H1 (cell line): Measurements from ENCODE around the gene NELL1. TPM values are rescaled to one million over a fixed set of nuclear protein-coding genes. Genes with fewer than 3 reads are reported as not detected.

Experiments
- CTCF ChIA-PET: fragments of 300-600 bp; sonication (Branson Sonifier 250); formaldehyde crosslinking; loops from one replicate; lab custom pipeline; 2021; ENCODE audit not compliant: partially characterized antibody; lab: Charles Lee
- POLR2A ChIA-PET: fragments of 300-600 bp; sonication (Branson Sonifier 250); formaldehyde crosslinking; loops from one replicate; lab custom pipeline; 2021; ENCODE audit warnings: inconsistent platforms; ENCODE audit not compliant: partially characterized antibody; lab: Charles Lee
- DNase-seq, 2 experiments: peaks; one replicate each; pipeline versions ENCODE4 v3.0.0 to v3.0.0-alpha.2; 2010 to 2022; ENCODE audit warnings: low spot score in 2 of 2, low read depth in 1 of 2, mixed read lengths in 1 of 2
- FAIRE-seq: peaks from 2 replicates; lab custom pipeline; 2011; peaks lifted over from hg19 to GRCh38; lab: Jason Lieb, UNC
- H2AFZ ChIP-seq: 2 replicates; pipeline ENCODE4 v1.8.1; 2012; ENCODE audit warnings: low read length, inconsistent platforms
- H2AK5ac ChIP-seq: 2 replicates; pipeline ENCODE4 v1.6.1; 2013; ENCODE audit warnings: low read depth, low read length
- H2BK120ac ChIP-seq: replicated peaks from 2 replicates; pipeline ENCODE3; 2013; ENCODE audit warnings: low read depth, low read length, inconsistent platforms
- H2BK12ac ChIP-seq: 2 replicates; pipeline ENCODE4 v1.6.1; 2013; ENCODE audit warnings: low read depth, low read length
- H2BK15ac ChIP-seq: 2 replicates; pipeline ENCODE4 v1.6.1; 2013; ENCODE audit warnings: low read length
- H2BK20ac ChIP-seq: 2 replicates; pipeline ENCODE4 v1.6.1; 2013; ENCODE audit warnings: low read length
- H2BK5ac ChIP-seq: 2 replicates; pipeline ENCODE4 v1.6.1; 2013; ENCODE audit warnings: low read depth, low read length
- H3K14ac ChIP-seq: 2 replicates; pipeline ENCODE4 v1.6.1; 2013; ENCODE audit warnings: inconsistent platforms; ENCODE audit not compliant: insufficient read length
- H3K18ac ChIP-seq: 2 replicates; pipeline ENCODE4 v1.6.1; 2013; ENCODE audit warnings: low read length; ENCODE audit errors: extremely low read depth
- H3K23ac ChIP-seq: 2 replicates; pipeline ENCODE4 v1.6.1; 2013; ENCODE audit warnings: inconsistent platforms; ENCODE audit not compliant: insufficient read length
- H3K23me2 ChIP-seq: 2 replicates; pipeline ENCODE4 v1.6.1; 2013; ENCODE audit warnings: low read depth, low read length
- H3K27ac ChIP-seq: 2 replicates; pipeline ENCODE4 v1.6.1; 2011; ENCODE audit warnings: low read depth, low read length, inconsistent platforms
- H3K27me3 ChIP-seq, 4 experiments: replicated peaks in 1 of 4; 1 replicate in 1 of 4; 2 replicates in 3 of 4; pipeline versions ENCODE4 v1.6.1 to v1.8.1; 2011 to 2013; ENCODE audit warnings: low read length in 3 of 4, mild to moderate bottlenecking in 3 of 4, inconsistent platforms in 2 of 4, mixed read lengths in 2 of 4, moderate library complexity in 1 of 4; ENCODE audit not compliant: control insufficient read depth in 3 of 4, insufficient read depth in 3 of 4; ENCODE audit errors: extremely low read depth in 1 of 4
- H3K36me3 ChIP-seq, 4 experiments: 2 replicates each; pipeline versions ENCODE4 v1.6.1 to v1.8.1; 2011 to 2013; ENCODE audit warnings: mild to moderate bottlenecking in 4 of 4, low read length in 3 of 4, moderate library complexity in 2 of 4, control low read depth in 1 of 4, inconsistent platforms in 1 of 4; ENCODE audit not compliant: insufficient read depth in 4 of 4, control insufficient read depth in 2 of 4
- H3K4ac ChIP-seq: replicated peaks from 2 replicates; pipeline ENCODE3; 2013; ENCODE audit warnings: low read length, low read depth, mixed read lengths, inconsistent platforms; ENCODE audit not compliant: insufficient read length
- H3K4me1 ChIP-seq, 4 experiments: replicated peaks in 1 of 4; 1 replicate in 1 of 4; 2 replicates in 3 of 4; pipeline versions ENCODE4 v1.6.1 to v1.8.1; 2011 to 2013; ENCODE audit warnings: low read length in 3 of 4, inconsistent platforms in 2 of 4, mixed read lengths in 1 of 4; ENCODE audit not compliant: insufficient read depth in 4 of 4, control insufficient read depth in 3 of 4
- H3K4me2 ChIP-seq, 2 experiments: 2 replicates each; pipeline versions ENCODE4 v1.6.1 to v1.8.1; 2011 to 2013; ENCODE audit warnings: low read depth in 2 of 2, low read length in 2 of 2, control low read depth in 1 of 2, inconsistent platforms in 1 of 2, mild to moderate bottlenecking in 1 of 2; ENCODE audit not compliant: insufficient read depth in 1 of 2
- H3K4me3 ChIP-seq, 4 experiments: fragments of 200-600, 300-600 bp in 1 of 4; sonication (generic), shearing (Covaris generic), sonication (Bioruptor Twin) in 1 of 4; 2 replicates each; pipeline versions ENCODE4 v1.5.1 to v1.8.1; 2011 to 2016; ENCODE audit warnings: low read length in 4 of 4, low read depth in 3 of 4, control low read depth in 2 of 4, inconsistent platforms in 2 of 4, mild to moderate bottlenecking in 2 of 4, mixed read lengths in 1 of 4, moderate library complexity in 1 of 4; ENCODE audit not compliant: insufficient read depth in 2 of 4; ENCODE audit errors: extremely low read depth in 1 of 4
- H3K56ac ChIP-seq: replicated peaks from 2 replicates; pipeline ENCODE3; 2013; ENCODE audit warnings: low read depth, mild to moderate bottlenecking, mixed read lengths, low read length, inconsistent platforms; ENCODE audit not compliant: insufficient read length
- H3K79me1 ChIP-seq: 2 replicates; pipeline ENCODE4 v1.6.1; 2013; ENCODE audit warnings: low read depth, low read length, control low read depth
- H3K79me2 ChIP-seq, 2 experiments: 2 replicates each; pipeline versions ENCODE4 v1.6.1 to v1.8.1; 2012 to 2013; ENCODE audit warnings: low read length in 2 of 2, mild to moderate bottlenecking in 2 of 2, inconsistent platforms in 1 of 2; ENCODE audit not compliant: insufficient read depth in 2 of 2, control insufficient read depth in 1 of 2
- H3K9ac ChIP-seq, 4 experiments: replicated peaks in 1 of 4; 1 replicate in 1 of 4; 2 replicates in 3 of 4; pipeline versions ENCODE4 v1.6.1 to v1.8.1; 2011 to 2013; ENCODE audit warnings: low read depth in 3 of 4, low read length in 3 of 4, control low read depth in 2 of 4, mild to moderate bottlenecking in 2 of 4, moderate library complexity in 2 of 4, inconsistent platforms in 1 of 4; ENCODE audit errors: extremely low read depth in 1 of 4
- H3K9me3 ChIP-seq, 2 experiments: 2 replicates each; pipeline versions ENCODE4 v1.6.1 to v1.8.1; 2012 to 2013; ENCODE audit warnings: mild to moderate bottlenecking in 2 of 2, moderate library complexity in 2 of 2, control low read depth in 1 of 2, inconsistent platforms in 1 of 2, low read depth in 1 of 2, low read length in 1 of 2, mixed read lengths in 1 of 2; ENCODE audit not compliant: insufficient read depth in 2 of 2
- H4K20me1 ChIP-seq, 2 experiments: replicated peaks in 1 of 2; 2 replicates each; pipeline versions ENCODE3 to v1.8.1; 2011 to 2013; ENCODE audit warnings: inconsistent platforms in 2 of 2, low read length in 2 of 2, mild to moderate bottlenecking in 1 of 2; ENCODE audit not compliant: insufficient read depth in 2 of 2, control insufficient read depth in 1 of 2
- H4K5ac ChIP-seq: 2 replicates; pipeline ENCODE4 v1.6.1; 2013; ENCODE audit warnings: low read length, low read depth, mixed read lengths, inconsistent platforms; ENCODE audit not compliant: insufficient read length
- H4K8ac ChIP-seq: 2 replicates; pipeline ENCODE4 v1.8.0; 2013; ENCODE audit warnings: mild to moderate bottlenecking, moderate library complexity, low read length, inconsistent platforms; ENCODE audit not compliant: insufficient read depth; ENCODE audit errors: extremely low read depth
- H4K91ac ChIP-seq: replicated peaks from 2 replicates; pipeline ENCODE3; 2013; ENCODE audit warnings: low read length, mixed read lengths, inconsistent platforms; ENCODE audit not compliant: insufficient read length
- ATF3 ChIP-seq: IDR thresholded peaks from 2 replicates; pipeline ENCODE4 v1.6.1; 2011; ENCODE audit warnings: low read depth, mild to moderate bottlenecking, low read length; ENCODE audit not compliant: insufficient read depth
- CEBPB ChIP-seq: IDR thresholded peaks from 2 replicates; pipeline ENCODE4 v1.6.1; 2012; ENCODE audit warnings: low read depth, low read length
- CREB1 ChIP-seq: IDR thresholded peaks from 2 replicates; pipeline ENCODE4 v1.6.1; 2012; ENCODE audit warnings: inconsistent platforms
- RAD21 ChIP-seq, 2 experiments: IDR thresholded peaks in 1 of 2; conservative IDR thresholded peaks in 1 of 2; 2 replicates each; pipeline ENCODE4 v1.6.1; 2011; ENCODE audit warnings: low read depth in 2 of 2, low read length in 2 of 2, improper control_type of control experiment in 1 of 2, inconsistent platforms in 1 of 2, mild to moderate bottlenecking in 1 of 2, moderate library complexity in 1 of 2
- RBBP5 ChIP-seq: IDR thresholded peaks from 2 replicates; pipeline ENCODE4 v1.7.1; 2012; ENCODE audit warnings: low read depth, mild to moderate bottlenecking, inconsistent platforms, low read length, moderate library complexity, borderline replicate concordance
- RNF2 ChIP-seq: fragments of 200-900, 300-1000 bp; sonication (generic); IDR thresholded peaks from 2 replicates; pipeline ENCODE4 v1.7.1; 2016; ENCODE audit warnings: borderline replicate concordance, low read depth, mild to moderate bottlenecking, antibody characterized with exemption, low read length; ENCODE audit not compliant: poor library complexity, severe bottlenecking; ENCODE audit errors: missing control alignments
- TAF1 ChIP-seq: IDR thresholded peaks from 2 replicates; pipeline ENCODE4 v1.6.1; 2011; ENCODE audit warnings: mild to moderate bottlenecking, low read depth, low read length
- USF2 ChIP-seq: IDR thresholded peaks from 2 replicates; pipeline ENCODE4 v1.6.1; 2011; ENCODE audit warnings: low read length, improper control_type of control experiment
- WGBS, 2 experiments: shearing (Covaris generic) in 1 of 2; methylation state at CpG; one replicate each; pipeline versions ENCODE4 v1.1.6 to v1.1.7; 2013 to 2015; ENCODE audit warnings: low lambda C conversion rate in 2 of 2, mixed read lengths in 2 of 2, inconsistent platforms in 1 of 2, low coverage in 1 of 2, missing lambda C conversion rate in 1 of 2; ENCODE audit not compliant: insufficient replicate concordance in 2 of 2, insufficient coverage in 1 of 2, insufficient read length in 1 of 2; ENCODE audit errors: extremely low coverage in 1 of 2, missing lambda C conversion rate in 1 of 2; 5-methylcytosine and 5-hydroxymethylcytosine counted together
- polyA plus RNA-seq, 7 experiments: library from polyadenylated mRNA; depleted of rRNA in 3 of 7; stranded (reverse) in 5 of 7; unstranded in 2 of 7; fragments of >200 nt in 5 of 7; fragments of 200-250 nt in 2 of 7; gene quantifications; 1 replicate in 5 of 7; 2 replicates in 1 of 7; 4 replicates in 1 of 7; pipeline versions ENCODE4 v1.2.1 to v1.2.3, GENCODE V29; 2011 to 2013; ENCODE audit warnings: missing spikeins in 2 of 7, mixed read lengths in 2 of 7
- total RNA-seq: library from RNA; stranded (reverse); fragmentation: NEBNext Ultra II Directional; extraction: Animal tissue kit (Norgen Biotek cat#: 25700); gene quantifications from 2 replicates; pipeline ENCODE4 v1.2.1, GENCODE V29; 2021

The NELL1 gene
- total and polyA plus RNA-seq, 2 of the 8 experiments (the other 6 are each of a cell fraction or from before 2014, with no cell fraction given): 0.21 TPM; not detected in 1

GRCh38 chr11:20715931-20716330 is 46.5 kb downstream of the NELL1 start:
- DNase-seq (no peak), FAIRE-seq (no peak)
- ChIA-PET POLR2A (no interaction called here), CTCF (interaction anchor here (1.2 kb wide), 1 partner anchor 39 kb away, joined by 3 read pairs; no protein-coding TSS in a partner anchor)
- no peak overlapping the region for H4K8ac ChIP-seq
- no peaks in the 10 kb centered on the region for H3K27me3 ChIP-seq
- H3K56ac ChIP-seq: no peak overlapping the region
- no peaks in the 10 kb centered on the region for H3K4me1 ChIP-seq
- H3K36me3 ChIP-seq: no peaks in the 10 kb centered on the region
- H4K5ac ChIP-seq: no peak overlapping the region
- H2AK5ac ChIP-seq: no peak overlapping the region
- no peak overlapping the region for H2BK20ac ChIP-seq
- H3K4ac ChIP-seq: no peak overlapping the region
- H3K27ac ChIP-seq: no peak overlapping the region
- H2BK120ac ChIP-seq: no peak overlapping the region
- H2BK12ac ChIP-seq: no peak overlapping the region
- no peaks in the 10 kb centered on the region for H3K79me1 ChIP-seq
- H3K14ac ChIP-seq: no peak overlapping the region
- no peak overlapping the region for H4K91ac ChIP-seq
- no peak overlapping the region for H3K9ac ChIP-seq
- no peak overlapping the region for H3K18ac ChIP-seq
- WGBS, 2 experiments: 89% methylated on average over 3 of the region's 3 CpGs; no CpG with 5 or more reads in 1 of the 2 experiments
- H3K4me3 ChIP-seq: no peak overlapping the region
- no peak overlapping the region for H3K23ac ChIP-seq
- no peak overlapping the region for H2BK15ac ChIP-seq
- H3K9me3 ChIP-seq: no peaks in the 10 kb centered on the region
- H4K20me1 ChIP-seq: no peaks in the 10 kb centered on the region
- H2BK5ac ChIP-seq: no peak overlapping the region
- H2AFZ ChIP-seq: no peak overlapping the region
- H3K23me2 ChIP-seq: no peaks in the 10 kb centered on the region
- H3K79me2 ChIP-seq: no peaks in the 10 kb centered on the region
- H3K4me2 ChIP-seq: no peak overlapping the region
- TF ChIP-seq RAD21 (IDR thresholded peaks at IDR 0.05 in 1 of 2, conservative IDR thresholded peaks at IDR 0.05 in 1 of 2; ENCODE audit: low read depth in 2 of 2, low read length in 2 of 2) (no peak), CEBPB (no peak), CREB1 (no peak), ATF3 (no peak), TAF1 (no peak), USF2 (no peak), RNF2 (no peak), RBBP5 (no peak)
